Measurements from ENCODE around the gene UQCRHL. TPM values are rescaled to one million over a fixed set of nuclear protein-coding genes. Genes with fewer than 3 reads are reported as not detected.

UQCRHL gene
- total RNA-seq, 4 donors from 2014 or later = 1.2 to 2.4 (median 1.2) TPM

DNA sequence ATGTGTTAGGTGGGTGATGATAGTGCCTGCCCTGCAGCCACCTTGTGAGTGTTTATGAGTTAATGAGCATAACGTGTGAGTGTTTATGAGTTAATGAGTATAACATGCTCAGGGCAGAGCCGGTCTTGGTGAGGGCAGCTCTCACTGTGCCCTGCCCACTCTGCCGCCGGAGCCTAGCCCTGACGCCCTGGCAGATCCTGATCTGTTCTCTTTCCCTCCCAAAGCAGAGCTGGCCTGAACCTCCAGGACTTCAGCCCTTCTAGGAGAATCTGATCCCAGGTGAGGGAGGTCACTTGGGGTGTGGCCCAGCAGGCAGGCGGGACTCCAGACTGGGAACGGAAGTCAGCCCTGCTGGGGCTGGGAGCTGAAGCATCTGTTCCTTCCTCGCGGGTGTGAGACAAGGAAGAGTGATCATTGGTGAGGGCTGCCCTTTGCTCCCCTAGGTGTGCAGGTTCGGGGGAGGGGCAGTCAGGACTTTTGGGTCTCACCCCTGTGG lies 43.1 kb downstream of the UQCRHL start:
- Histone ChIP-seq H3K27ac (no peak overlapping the region), H3K4me1 (peaks cover 0 to 4% of the 10 kb centered on the region in 2 donors), H3K27me3 (peaks cover 13 to 18% (median 15%) of the 10 kb centered on the region in 3 donors), H3K36me3 (no peaks in the 10 kb centered on the region), H3K4me3 (no peak overlapping the region), H3K9me3 (no peaks in the 10 kb centered on the region)
- TF ChIP-seq POLR2A (IDR thresholded peaks at IDR 0.05) (no peak), CTCF (IDR thresholded peaks at IDR 0.05 in 4 of 5, conservative IDR thresholded peaks at IDR 0.05 in 1 of 5) (no peak)
- intact Hi-C loops (cut with DNase I; ENCODE audit: low total_unique reads) = no loop called here
- in situ Hi-C loops (cut with MboI; ENCODE audit: low sequenced_read_pairs in 4 of 4) = no loop called here
- ATAC-seq (no peak), DNase-seq (no peak)

- TF ChIP-seq CTCF (IDR thresholded peaks at IDR 0.05 in 4 of 5, conservative IDR thresholded peaks at IDR 0.05 in 1 of 5) = no peak
- TF ChIP-seq POLR2A (IDR thresholded peaks at IDR 0.05) = no peak
- intact Hi-C loops (cut with DNase I; ENCODE audit: low total_unique reads) = no loop called here
- H3K9me3 ChIP-seq = no peaks in the 10 kb centered on the region
- DNase-seq (no peak), ATAC-seq (no peak)
- in situ Hi-C loops (cut with MboI; ENCODE audit: low sequenced_read_pairs in 4 of 4) = no loop called here
- no peak overlapping the region for H3K4me3 ChIP-seq
- no peak overlapping the region for H3K27ac ChIP-seq
- H3K36me3 ChIP-seq = no peaks in the 10 kb centered on the region
- H3K4me1 ChIP-seq = peaks cover 0 to 15% of the 10 kb centered on the region in 2 donors
- H3K27me3 ChIP-seq = peaks cover 24 to 33% (median 27%) of the 10 kb centered on the region in 3 donors
These were observed 44.9 kb downstream of the UQCRHL start for GRCh38 chr1:15762546-15762945.

DNA sequence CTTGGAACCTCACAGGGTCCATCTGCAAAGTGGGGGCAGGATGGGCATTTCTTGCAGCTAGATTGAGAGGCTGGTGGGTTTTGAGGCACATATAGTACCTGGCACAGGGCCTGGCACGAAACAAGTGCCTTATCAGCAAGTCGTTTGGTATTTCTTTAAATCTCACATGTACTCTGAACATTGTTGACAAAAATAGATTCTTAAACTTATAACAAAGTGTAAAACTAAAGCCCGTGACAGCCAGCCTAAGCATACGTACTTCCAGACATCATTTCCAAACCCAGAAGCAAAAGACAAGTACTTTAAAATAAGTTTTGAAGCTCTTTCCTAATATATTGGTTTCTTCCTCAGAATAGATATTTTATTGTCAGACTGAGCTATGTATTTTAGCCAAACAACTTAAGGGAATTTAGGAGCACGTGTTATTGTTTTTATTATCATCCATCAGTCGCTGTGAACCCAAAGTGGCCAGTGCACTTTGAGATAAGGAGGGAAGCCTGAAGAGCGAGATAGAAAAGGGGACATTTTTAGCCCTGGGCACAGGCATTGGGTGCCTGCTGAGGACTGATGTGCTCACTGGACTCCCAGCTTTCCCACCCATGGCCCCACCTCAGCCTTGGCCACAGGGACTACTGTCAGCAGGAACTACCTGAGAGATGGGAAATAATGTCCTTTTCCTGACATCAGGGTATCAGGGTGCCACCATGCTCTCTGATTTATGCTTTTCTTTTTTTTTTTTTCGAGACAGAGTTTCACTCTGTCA lies 45.9 kb downstream of the UQCRHL start:
- TF ChIP-seq CTCF (IDR thresholded peaks at IDR 0.05 in 4 of 5, conservative IDR thresholded peaks at IDR 0.05 in 1 of 5) (no peak), POLR2A (IDR thresholded peaks at IDR 0.05) (no peak)

GRCh38 chr1:15760520-15761211 lies 46.8 kb downstream of the UQCRHL start:
- H3K4me1 ChIP-seq = peaks cover 0 to 15% of the 10 kb centered on the region in 2 donors
- intact Hi-C loops (cut with DNase I; ENCODE audit: low total_unique reads) = no loop called here
- peak overlapping the region; percentile 24 to 65 (median 52) for H3K27ac ChIP-seq
- TF ChIP-seq CTCF (IDR thresholded peaks at IDR 0.05 in 4 of 5, conservative IDR thresholded peaks at IDR 0.05 in 1 of 5) (no peak), POLR2A (IDR thresholded peaks at IDR 0.05) (no peak)
- DNase-seq (no peak), ATAC-seq (no peak)
- H3K4me3 ChIP-seq = no peak overlapping the region
- in situ Hi-C loops (cut with MboI; ENCODE audit: low sequenced_read_pairs in 4 of 4) = no loop called here
- H3K9me3 ChIP-seq = no peaks in the 10 kb centered on the region
- H3K27me3 ChIP-seq = peaks cover 24 to 35% (median 30%) of the 10 kb centered on the region in 3 donors
- no peaks in the 10 kb centered on the region for H3K36me3 ChIP-seq

More for the DNA sequence above, 45.9 kb downstream of the UQCRHL start:
- Histone ChIP-seq H3K4me1 (peaks cover 0 to 15% of the 10 kb centered on the region in 2 donors), H3K27me3 (peaks cover 24 to 35% (median 30%) of the 10 kb centered on the region in 3 donors), H3K9me3 (no peaks in the 10 kb centered on the region), H3K36me3 (no peaks in the 10 kb centered on the region), H3K27ac (peak overlapping the region; percentile 24 to 54 (median 39)), H3K4me3 (no peak overlapping the region)
- DNase-seq = no peak
- in situ Hi-C loops (cut with MboI; ENCODE audit: low sequenced_read_pairs in 4 of 4) = no loop called here
- no peak for ATAC-seq
- intact Hi-C loops (cut with DNase I; ENCODE audit: low total_unique reads) = no loop called here
